Gastroesophageal sphincter (tissue), 3 donors: ENCODE data around the gene ARHGEF7.

Experiments
- EP300 ChIP-seq: sonication (generic); formaldehyde crosslinking; IDR thresholded peaks from one replicate; pipeline ENCODE4 v1.6.1; 2017; ENCODE audit warnings: antibody characterized with exemption, mild to moderate bottlenecking
- POLR2A ChIP-seq, 2 donors: fragments of 450-650 bp; IDR thresholded peaks; one replicate each; pipeline ENCODE4 v1.6.1; 2017; ENCODE audit warnings: antibody characterized with exemption in 2 of 2, mild to moderate bottlenecking in 2 of 2, moderate library complexity in 1 of 2
- POLR2AphosphoS5 ChIP-seq: sonication (generic); formaldehyde crosslinking; IDR thresholded peaks from one replicate; pipeline ENCODE4 v1.6.1; 2017; ENCODE audit warnings: antibody characterized with exemption
- TF ChIP-seq, protein P1 (sequence below), 4 experiments: fragments of 200-600 bp in 2 of 4; fragments of 450-650 bp in 2 of 4; sonication (generic) in 1 of 4; IDR thresholded peaks; one replicate each; pipeline ENCODE4 v1.5.1; 2017 to 2019; ENCODE audit warnings: antibody characterized with exemption in 4 of 4, mild to moderate bottlenecking in 2 of 4, moderate library complexity in 2 of 4

- TF ChIP-seq EP300 (no peak), POLR2A (IDR thresholded peaks at IDR 0.05) (no peak), POLR2AphosphoS5 (no peak)
- TF ChIP-seq, protein P1, sequence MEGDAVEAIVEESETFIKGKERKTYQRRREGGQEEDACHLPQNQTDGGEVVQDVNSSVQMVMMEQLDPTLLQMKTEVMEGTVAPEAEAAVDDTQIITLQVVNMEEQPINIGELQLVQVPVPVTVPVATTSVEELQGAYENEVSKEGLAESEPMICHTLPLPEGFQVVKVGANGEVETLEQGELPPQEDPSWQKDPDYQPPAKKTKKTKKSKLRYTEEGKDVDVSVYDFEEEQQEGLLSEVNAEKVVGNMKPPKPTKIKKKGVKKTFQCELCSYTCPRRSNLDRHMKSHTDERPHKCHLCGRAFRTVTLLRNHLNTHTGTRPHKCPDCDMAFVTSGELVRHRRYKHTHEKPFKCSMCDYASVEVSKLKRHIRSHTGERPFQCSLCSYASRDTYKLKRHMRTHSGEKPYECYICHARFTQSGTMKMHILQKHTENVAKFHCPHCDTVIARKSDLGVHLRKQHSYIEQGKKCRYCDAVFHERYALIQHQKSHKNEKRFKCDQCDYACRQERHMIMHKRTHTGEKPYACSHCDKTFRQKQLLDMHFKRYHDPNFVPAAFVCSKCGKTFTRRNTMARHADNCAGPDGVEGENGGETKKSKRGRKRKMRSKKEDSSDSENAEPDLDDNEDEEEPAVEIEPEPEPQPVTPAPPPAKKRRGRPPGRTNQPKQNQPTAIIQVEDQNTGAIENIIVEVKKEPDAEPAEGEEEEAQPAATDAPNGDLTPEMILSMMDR (IDR thresholded peaks at IDR 0.05), result no peak
Measured at GRCh38 chr13:111347438-111347837, 232.3 kb downstream of the ARHGEF7 start.
